GM19395 (cell line): Measurements from ENCODE around the gene PPP2R5E.
"Not testable (repeated sequence)": the region's sequence is repeated elsewhere in the genome, so short reads cannot be mapped to it uniquely, and the experiment has no call there.

Source experiments
- ATAC-seq: cut with Tn5 transposase; IDR thresholded peaks from one replicate; pipeline ENCODE4 v1.9.1; 2021; ENCODE audit warnings: mild to moderate bottlenecking, moderate library complexity; ENCODE audit not compliant: unreplicated experiment

PPP2R5E gene

GRCh38 chr14:63543000-63543825, at the start of gene PPP2R5E:
PPP2R5E (minus strand) TSS chr14:63543377; CDS start chr14:63539685, 3,692 bp downstream.
- peak; percentile 97 for ATAC-seq

DNA sequence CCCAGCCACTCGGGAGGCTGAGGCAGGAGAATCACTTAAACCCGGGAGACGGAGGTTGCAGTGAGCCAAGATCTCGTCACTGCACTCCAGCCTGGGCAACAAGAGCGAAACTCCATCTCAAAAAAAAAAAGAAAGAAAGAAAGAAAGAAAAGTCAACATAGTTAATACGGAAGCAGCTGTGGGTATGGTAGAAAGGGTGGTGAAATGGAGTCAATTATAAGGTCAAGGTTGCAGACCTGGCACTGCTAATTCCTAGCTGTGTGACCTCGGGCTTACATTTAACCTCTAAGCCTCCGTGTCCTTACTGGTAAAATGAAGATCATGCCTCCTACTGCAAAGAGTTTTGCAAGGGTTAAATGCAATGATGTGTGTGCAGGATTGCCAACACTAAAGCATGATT, 39.9 kb upstream of the PPP2R5E start:
- not testable (repeated sequence) for ATAC-seq

DNA sequence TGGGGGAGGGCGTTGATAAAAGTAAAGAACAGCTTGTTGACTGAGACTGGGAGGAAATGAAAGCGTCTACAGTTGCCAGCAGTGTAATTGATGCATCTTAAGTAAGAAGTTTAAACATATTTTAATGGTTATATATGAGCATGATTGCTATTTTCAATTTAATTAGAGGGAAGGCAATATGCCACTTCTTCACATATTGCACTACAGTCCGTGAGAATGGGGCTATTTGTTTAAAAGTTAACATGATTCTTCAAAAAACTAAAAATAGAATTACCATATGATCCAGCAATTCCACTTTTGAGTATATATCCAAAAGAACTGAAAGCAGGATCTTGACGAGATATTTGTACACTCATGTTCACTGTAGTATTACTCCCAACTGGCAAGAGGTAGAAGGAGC, 38.3 kb upstream of the PPP2R5E start:
- no peak for ATAC-seq

GRCh38 chr14:63578300-63578699, 35.1 kb upstream of the PPP2R5E start:
- no peak for ATAC-seq

DNA sequence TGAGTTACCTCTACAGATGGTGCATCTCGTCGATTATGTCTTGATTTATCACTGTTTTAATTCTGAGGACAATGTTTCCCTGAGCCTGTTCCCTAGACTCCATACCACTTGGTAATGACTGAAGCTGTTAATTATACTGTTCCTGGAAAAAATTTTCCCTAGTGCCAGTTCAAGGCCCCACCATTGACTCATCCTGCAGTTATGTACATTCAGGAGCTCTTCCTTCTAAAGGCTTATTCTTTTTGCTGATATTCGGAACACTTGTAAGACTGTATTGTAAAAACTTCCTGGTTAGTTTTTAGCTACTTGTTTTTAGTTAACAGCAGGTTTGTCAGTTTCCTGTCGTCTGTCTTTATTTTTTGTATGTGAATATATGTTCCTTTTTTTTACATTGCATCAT, 30.4 kb upstream of the PPP2R5E start:
- ATAC-seq = no peak

GRCh38 chr14:63565448-63565847, 22.3 kb upstream of the PPP2R5E start:
- no peak for ATAC-seq

- no peak for ATAC-seq
These were observed 21.1 kb upstream of the PPP2R5E start for GRCh38 chr14:63564318-63564717.

DNA sequence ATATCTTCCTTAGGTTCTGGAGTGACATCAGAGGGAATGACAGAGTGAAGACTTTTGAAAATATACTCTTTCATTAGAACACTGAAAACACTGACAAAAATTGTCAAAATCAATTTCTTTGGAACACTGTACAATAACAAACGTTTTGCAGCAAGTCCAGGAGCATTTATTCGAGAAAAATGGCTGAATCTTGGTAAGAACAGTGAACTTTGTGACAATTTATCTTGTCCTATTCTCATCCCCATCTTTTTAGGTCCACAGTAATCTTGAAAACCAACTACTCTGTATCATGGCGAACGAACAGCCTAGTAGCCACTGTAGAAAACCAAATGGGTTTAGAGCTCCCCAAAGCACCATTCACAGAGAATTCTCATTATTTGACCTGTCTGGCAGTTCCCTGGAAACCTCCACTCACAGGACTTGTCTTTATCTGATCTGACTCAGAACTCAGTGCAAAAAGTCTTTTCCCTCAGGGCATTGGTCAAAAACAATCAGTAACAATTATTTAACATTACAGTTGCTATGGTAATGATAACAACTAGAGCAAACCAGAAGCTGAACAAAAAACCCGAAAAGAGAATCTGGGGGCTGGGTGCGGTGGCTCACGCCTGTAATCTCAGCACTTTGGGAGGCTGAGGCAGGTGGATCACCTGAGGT, 20.3 kb upstream of the PPP2R5E start:
- no peak for ATAC-seq

GRCh38 chr14:63562405-63562804, 19.2 kb upstream of the PPP2R5E start:
- no peak for ATAC-seq

DNA sequence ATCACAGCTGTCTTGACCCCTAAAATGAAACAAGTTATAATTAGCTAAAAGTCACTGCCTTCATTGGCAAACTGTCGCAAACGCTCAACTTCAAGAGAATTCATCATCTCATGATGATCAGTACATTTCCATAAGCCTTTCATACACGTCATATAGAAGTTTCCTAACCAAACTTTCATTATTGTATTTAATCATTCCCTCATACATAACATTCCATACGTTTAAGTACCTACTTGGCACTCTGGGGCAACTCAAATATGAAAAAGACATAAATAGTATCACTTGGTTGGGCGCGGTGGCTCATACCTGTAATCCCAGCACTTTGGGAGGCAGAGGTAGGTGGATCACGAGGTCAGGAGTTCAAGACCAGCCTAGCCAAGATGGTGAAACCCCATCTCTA, 12.4 kb upstream of the PPP2R5E start:
- ATAC-seq = no peak

- ATAC-seq = no peak
These were observed 8.2 kb upstream of the PPP2R5E start for GRCh38 chr14:63551332-63551731.

DNA sequence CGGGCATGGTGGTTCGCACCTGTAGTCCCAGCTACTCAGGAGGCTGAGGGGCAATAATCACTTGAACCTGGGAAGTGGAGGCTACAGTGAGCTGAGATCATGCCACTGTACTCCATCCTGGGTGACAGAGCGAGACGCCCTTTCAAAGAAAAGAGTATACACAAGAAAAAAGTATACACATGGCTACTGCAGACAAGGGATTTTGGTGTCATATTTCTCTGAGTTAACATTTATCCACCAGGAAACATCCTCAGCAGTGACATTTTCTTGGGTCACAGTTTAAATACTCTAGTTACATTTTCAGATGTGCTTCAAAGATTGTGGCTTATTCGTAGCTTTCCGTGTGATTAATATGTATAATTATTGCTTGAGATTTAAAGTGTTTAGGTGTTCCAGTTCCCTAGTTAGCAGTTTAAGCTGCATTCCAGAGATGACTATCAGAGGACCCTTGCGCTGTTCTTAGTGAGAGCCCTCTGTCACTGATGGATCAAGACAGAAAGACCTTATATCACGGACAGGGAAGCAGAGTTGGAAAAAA, 4.7 kb upstream of the PPP2R5E start:
- no peak for ATAC-seq

DNA sequence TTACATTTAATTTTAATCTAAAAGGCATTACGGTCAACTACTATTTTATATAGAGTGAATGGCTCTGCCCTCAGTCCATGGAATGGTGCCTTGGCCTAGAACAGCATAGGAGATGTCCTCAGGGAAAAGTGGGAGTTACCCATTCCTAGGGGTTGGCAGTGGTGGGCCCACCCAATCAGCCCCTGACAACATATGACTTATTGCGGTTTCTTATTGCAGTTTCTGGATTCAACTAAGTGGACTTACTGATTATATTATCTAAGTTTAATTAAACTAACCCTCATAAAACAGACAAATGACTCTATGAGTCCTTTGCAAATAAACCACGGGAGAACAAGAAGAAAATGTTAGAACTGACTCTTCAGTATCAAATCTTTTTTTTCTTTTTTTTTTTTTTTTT, 2.3 kb upstream of the PPP2R5E start:
- ATAC-seq = no peak

DNA sequence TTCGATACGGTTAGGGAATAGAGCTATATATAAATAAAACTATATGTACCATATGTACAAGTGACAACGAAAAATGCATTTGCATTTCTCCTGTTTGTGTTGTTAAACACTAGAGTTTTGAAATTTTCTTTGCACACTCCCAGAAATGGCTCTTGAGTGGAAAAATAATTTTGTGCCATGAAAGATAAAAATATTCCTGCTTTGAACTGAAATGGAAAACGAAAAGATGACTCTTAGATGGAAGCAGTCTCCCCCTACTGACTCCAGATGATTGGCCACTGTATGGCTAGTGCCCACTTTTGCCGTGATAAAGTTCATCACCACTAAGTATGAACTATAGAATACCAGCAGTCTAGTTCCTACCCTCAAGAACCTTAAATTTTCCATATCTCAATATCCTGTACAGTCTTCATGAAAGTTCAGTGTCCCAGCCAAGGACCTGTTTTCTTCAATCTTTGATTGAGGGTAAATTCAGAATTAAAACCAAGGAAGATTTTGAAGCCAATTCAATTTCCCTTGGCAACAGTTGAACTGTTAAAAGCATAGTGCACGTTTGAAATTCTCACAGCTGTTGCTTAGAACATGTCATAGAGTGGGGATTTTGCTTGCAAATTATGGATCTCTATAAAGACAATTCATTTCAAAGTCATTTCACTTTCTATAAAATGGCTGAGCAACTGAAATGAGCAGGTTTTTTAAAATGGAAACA, 1.6 kb upstream of the PPP2R5E start:
- ATAC-seq = no peak

- ATAC-seq = peak; percentile 36
These were observed 739 bp upstream of the PPP2R5E start for GRCh38 chr14:63543826-63544406.

GRCh38 chr14:63542231-63542999, 762 bp downstream of the PPP2R5E start:
- ATAC-seq = peak; percentile 12

- ATAC-seq = no peak
These were observed 7.3 kb downstream of the PPP2R5E start for GRCh38 chr14:63535918-63536317.

DNA sequence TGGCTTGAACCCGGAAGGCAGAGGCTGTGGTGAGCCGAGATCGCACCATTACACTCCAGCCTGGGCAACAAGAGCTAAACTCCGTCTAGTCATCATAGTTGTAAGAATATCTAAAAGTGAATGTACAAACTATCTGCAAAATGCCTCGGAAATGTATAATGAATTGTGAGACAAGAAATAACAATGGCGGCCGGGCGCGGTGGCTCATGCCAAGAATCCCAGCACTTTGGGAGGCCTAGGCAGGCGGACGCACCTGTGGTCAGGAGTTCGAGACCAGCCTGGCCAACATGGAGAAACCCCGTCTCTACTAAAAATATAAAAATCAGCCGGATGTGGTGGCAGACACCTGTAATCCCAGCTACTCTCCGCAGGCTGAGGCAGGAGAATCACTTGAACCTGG, 9.7 kb downstream of the PPP2R5E start:
- no peak for ATAC-seq

DNA sequence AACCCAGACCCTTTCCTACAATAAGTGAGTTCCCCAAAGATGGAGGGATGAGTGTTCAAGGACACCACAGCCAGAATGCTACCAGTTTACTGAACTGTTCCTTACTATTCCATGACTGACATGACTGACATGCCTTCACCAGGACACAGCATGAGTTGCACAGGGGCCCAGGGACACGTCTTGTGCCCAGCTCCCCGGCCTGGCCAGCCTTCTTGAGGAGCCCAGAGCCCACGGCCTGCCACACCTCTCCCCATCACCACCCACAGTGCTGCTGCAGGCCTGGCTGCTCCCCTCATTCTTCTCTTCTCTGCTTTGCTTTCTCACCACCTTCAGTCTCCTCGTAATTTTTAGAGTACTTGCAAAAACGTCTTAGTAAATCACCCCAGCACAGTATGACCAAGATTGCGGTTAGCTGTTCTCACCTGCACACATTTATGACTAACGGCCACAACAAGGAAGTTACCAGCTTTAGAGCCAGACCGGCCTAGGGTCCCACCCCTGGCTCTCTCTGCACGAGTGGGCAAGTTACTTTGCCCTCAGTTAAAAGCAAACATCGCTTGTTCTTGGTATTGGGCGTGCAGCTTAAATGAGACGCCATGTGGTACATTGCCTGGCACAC, 18.5 kb downstream of the PPP2R5E start:
- ATAC-seq = peak; percentile 95
